Right lobe of liver (tissue), 4 donors: ENCODE results near the gene CTU2.

Experiments used
- CTCF ChIP-seq, 4 donors: fragments of 200-600 bp in 3 of 4; fragments of 450-650 bp in 1 of 4; IDR thresholded peaks; one replicate each; pipeline versions ENCODE4 v1.5.1 to v1.8.0; 2016 to 2022; ENCODE audit warnings: antibody characterized with exemption in 4 of 4, mild to moderate bottlenecking in 2 of 4
- POLR2A ChIP-seq: fragments of 450-650 bp; IDR thresholded peaks from one replicate; pipeline ENCODE4 v1.6.1; 2017; ENCODE audit warnings: antibody characterized with exemption, mild to moderate bottlenecking
- donor health status: DM: no; HTN: no; CAD: no.
- donor health status: DM: no; HTN: no; CAD: no.
- donor health status: DM: no; HTN: yes; CAD: no.

GRCh38 chr16:88700636-88701482 is 5.4 kb upstream of the CTU2 start:
- TF ChIP-seq CTCF (IDR thresholded peaks at IDR 0.05) (no peak), POLR2A (no peak)
